AG09319 (cell line): ENCODE data around the gene RABAC1.
A peak's percentile ranks its signal among the peaks of the same experiment; 100 is the strongest.

Experiments used
- DNase-seq: peaks from one replicate; pipeline ENCODE4 v3.0.0-alpha.2; 2010; ENCODE audit warnings: low read depth; ENCODE audit errors: extremely low read depth
- CTCF ChIP-seq: IDR thresholded peaks from 2 replicates; pipeline ENCODE4 v1.5.1; 2011; ENCODE audit warnings: low read depth, mild to moderate bottlenecking, inconsistent platforms, low read length, moderate library complexity

RABAC1 gene

GRCh38 chr19:41998246-41999020 lies 39.3 kb upstream of the RABAC1 start:
- TF ChIP-seq CTCF, result peak; percentile 74
- no peak for DNase-seq

GRCh38 chr19:41997851-41998229 lies 38.7 kb upstream of the RABAC1 start:
- DNase-seq, result no peak

DNA sequence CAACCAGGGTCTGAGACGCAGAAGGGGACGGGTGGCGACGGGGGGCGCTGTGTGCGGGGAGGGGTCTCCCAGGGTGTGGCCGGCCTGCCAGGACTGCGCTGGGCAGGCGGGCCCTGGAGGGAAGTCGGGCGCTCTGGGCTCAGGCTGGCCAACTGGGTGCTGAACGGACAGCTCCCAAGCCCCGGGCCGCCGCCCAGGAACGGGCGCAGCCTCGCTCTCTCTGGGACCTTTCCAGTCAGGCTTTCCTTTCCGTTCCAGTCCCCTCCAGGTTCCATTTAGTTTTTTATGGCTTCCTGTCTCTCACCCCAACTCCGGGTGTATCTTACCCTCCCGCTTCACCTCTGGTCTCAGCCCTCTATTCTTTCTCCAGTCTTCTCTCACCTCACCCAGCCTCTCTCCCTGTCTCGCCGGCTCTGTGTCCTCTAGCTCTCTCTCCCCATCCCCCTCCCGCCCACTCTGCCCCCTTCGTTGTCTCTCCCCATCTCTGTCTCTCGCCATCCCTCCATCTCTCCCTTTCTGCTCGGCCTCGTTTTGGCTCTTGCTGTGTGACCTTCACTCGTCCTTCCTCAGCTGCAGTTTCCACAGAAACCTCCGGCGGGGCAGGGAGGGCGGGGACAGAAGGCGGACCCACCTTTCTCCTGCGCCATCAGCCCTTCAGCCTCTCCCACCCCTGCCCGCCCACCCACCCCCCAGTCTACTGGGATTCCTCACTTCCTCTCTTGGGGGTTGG lies 38.2 kb upstream of the RABAC1 start:
- DNase-seq, result no peak
- no peak for TF ChIP-seq CTCF

More at GRCh38 chr19:41997851-41998229, 38.7 kb upstream of the RABAC1 start:
- TF ChIP-seq CTCF, result no peak

DNA sequence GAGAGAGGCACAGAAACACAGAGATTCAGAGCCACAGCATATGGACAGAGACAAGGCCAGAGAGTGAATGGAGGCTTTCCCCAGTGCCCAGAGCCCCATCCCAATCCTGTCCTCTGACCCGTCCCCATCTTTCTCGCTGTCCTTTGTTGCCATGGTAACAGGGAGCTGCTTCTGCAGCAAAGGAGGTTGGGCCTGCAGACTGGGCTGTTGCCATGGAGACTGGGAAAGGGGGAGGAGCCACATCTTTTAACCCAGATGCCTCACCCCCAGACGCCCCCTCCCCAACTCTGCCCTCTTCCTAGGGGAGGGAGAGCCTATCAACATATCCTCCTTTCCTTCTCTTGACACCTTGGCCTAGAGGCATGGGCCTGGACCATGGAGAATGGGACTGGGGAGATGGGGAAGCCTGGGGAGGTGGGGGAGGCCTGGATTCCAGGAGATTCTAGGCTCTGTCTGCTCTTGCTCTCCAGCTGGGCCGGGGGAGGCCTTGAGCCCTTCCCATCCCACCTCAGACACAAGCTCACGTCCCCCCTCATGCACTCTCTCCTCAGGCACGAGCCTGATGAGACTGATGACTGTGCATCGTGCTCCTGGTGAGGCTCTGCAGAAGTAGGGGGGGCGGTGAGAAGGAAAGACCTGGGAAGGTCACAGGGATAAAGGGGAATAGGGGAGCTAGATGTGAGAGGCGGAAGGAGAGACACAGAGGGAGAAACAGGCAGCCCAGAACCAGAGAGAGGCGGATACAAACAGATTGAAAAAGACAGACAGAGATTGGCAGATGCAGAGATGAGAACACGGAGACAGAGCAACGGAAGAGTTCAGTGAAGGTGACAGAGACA lies 37.1 kb upstream of the RABAC1 start:
- no peak for DNase-seq
- TF ChIP-seq CTCF, result no peak

DNA sequence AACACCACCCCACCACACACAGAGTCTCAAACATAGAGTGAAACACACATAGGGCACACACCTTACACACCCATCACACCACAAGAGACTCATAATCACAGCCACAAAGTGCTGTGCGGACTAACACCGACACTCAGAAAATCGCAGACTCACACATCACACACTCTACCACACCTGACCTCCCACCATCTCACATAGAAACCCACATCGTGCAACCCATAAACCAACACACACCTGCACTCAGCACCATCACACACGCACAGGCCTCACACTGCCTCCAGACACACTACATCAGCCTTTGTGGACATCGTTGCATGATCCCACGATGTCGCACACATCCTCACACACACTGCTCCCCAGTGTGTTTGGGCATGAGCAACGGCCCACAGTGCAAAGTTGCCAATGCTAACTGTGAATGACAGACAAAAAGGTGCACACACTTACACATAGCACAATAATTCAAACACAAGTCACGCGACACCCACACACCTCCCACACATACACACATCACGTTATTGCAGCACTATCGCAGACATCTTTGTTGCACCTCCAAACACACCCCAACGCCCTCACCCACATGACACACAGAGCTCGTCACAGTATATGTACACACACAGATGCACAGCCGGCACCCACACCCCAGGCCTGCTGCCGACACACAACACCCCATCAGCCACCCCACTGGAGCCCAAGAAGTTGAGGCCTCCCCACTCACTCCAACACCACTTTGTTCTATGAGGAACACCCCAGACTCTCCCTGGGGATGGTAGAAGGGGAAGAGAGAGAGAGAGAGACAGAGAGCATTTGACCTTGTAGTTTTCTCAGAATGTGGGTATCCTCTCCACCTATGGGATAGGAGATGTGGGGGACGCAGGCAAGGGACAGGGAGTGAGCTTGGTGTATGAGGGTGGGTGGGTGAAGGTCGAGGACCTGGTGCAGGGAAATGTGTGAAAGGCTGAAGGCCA lies 36.2 kb upstream of the RABAC1 start:
- TF ChIP-seq CTCF, result no peak
- DNase-seq, result no peak

GRCh38 chr19:41994521-41994971 lies 35.4 kb upstream of the RABAC1 start:
- TF ChIP-seq CTCF, result no peak

More at GRCh38 chr19:41994521-41994971, 35.4 kb upstream of the RABAC1 start:
- no peak for DNase-seq
